Stimulated activated CD4-positive, alpha-beta T cell treated with anti-CD3 and anti-CD28 coated beads, Interleukin-4, amount 100 ng/mL, for 4 hours (primary cell): Measurements from ENCODE around the gene HOXD9.

Source experiments
- DNase-seq, 2 experiments: peaks; one replicate each; pipeline ENCODE4 v3.0.0-alpha.2; 2020

HOXD9 gene

GRCh38 chr2:176157499-176158185, 35.1 kb downstream of the HOXD9 start:
- no peak for DNase-seq

GRCh38 chr2:176158186-176158591, 35.7 kb downstream of the HOXD9 start:
- DNase-seq = no peak

GRCh38 chr2:176158855-176159662, 36.5 kb downstream of the HOXD9 start:
- no peak for DNase-seq

DNA sequence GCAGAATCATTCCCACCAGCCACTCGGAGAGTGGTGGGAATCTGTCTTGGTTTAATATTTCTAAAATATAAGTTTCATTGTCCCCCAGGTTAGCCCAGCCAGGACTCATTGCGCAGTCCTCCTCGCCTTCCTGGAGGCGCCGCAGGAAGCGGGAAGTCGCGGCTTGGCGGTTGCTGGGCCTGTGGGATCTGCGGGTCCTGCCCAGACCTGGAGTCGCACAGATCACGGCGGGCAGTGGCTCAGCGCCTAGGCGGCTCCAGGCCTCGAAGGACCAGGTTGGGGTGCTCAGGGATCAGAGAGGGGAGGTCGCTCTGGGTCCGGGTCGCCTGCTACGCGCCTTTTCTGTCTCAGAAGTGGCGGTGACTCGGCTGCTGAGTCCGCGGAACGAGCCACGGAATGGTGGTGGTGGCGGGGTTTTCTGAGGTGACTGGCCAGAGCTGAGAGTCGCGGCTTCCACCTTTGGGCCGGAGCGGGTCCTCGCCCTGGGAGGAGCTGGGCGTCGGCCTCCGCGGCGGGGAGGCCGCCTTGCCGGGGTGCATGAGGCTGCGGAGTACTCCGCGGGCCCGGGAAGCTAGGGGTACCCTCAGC, 37.2 kb downstream of the HOXD9 start:
- DNase-seq = no peak

GRCh38 chr2:176160251-176160985, 37.9 kb downstream of the HOXD9 start:
- DNase-seq = no peak

DNA sequence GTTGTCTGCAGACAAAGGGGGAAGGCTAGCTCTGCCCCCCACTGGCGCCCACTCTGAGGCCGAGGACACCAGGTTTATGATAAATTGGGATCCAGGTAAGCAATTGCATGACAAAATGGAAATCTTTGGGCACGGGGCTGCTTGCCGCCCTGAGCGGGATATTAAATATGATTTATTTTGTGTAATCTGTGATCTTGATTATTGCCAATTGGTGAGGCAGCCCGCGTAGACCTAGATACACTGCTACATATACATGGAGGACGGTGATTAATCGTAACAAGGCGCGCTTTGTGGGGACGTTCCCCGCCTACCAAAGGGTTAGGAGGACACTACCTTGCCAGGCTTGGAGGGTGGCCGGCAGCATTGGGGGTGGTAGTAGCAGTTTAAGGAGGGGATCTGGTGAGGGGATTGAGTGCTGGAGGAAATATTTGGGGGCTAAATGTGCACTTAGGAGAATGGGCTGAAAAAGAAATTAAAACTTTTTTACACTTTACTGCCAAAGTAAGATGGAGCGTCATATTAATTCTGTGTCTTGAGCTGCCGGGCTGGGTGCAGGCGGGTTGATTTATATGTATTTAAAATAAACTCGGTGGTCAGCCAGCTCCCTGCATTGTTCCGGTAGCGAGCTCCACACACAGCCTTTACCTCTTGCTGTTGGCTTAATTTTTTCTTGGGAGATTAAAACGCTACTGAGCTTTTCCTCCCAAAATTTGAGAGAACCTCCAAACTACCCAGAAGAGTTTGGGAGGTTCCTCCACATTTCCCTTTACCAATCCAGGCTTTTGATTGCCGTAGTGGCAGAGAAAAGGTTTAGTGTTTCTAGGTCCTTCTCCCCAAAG, 38.7 kb downstream of the HOXD9 start:
- no peak for DNase-seq

- DNase-seq = no peak
Measured at GRCh38 chr2:176161825-176162626, 39.5 kb downstream of the HOXD9 start.

DNA sequence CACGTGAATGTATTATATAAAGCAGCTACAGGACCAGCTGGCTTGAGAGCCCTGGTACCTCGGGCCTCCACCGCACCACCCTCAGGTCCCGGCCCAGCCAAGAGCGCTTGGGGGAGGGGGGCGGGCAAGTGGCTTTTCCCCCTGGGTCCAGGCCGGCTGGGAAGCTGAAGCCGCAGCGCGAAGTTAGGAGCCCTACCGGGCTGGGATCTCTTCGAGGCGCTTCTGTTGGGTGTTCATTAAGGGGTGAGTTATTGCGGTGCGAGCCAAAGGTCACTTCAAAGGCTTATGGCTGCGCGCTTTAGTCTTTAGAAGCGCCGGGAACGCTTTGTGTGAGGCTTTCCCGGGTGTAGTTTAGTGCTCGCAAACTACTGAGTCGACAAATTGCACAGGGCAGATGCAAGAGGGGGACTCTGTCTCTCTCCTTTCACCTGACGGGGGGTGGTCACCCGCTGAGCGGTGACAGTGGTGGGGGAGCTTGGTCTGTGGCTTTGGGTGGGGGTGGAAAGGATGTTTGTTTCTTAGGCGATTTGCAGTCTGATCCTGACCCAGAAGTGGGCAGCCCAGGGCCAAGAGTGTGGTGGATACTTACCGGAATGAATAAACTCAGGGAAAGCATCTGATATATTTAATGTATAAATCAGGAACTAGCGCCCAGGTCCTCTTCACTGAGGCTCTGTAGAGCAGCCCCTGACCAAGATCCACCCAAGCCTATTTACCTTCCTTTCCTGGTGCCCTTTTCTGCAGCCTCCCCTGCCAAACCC, 40.6 kb downstream of the HOXD9 start:
- no peak for DNase-seq

GRCh38 chr2:176163672-176164056, 41.1 kb downstream of the HOXD9 start:
- DNase-seq = no peak

- no peak for DNase-seq
Measured at GRCh38 chr2:176164201-176164600, 41.7 kb downstream of the HOXD9 start.

GRCh38 chr2:176164611-176165369, 42.3 kb downstream of the HOXD9 start:
- no peak for DNase-seq

DNA sequence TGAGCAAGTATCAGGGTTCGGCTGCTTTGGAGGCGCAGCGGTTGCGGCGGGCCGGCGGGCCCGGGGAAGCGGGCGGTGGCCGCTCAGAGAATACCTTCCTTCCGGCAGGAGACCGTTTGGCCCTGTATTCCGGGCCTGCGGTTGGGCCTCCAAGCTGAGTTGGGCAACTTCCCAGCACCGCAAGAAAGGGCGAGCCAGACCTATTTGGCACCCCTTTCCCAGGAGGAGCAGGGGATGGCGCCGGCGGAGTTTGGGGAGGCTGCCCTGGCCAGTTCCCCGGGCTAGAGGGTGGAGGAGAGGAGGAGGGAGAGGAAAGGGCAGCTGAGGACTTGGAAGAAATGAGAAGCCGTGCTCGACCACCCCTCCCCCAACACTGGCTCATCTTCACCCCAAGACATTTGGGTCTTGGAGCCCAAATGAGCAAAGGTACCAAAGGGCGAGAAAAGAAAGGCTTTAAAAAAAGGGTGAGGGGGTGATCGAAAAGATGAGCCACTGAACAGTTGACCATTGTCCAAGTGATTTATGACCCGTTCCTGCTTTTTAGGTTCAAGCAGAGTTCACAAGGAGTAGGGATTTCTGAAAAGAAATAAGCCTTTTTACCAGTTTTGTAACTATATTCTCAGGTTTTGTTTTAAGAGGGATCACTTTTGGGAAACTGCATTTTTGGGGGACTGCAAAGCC, 43.0 kb downstream of the HOXD9 start:
- no peak for DNase-seq

- no peak for DNase-seq
Measured at GRCh38 chr2:176166272-176166671, 43.8 kb downstream of the HOXD9 start.

GRCh38 chr2:176167398-176167797, 44.9 kb downstream of the HOXD9 start:
- DNase-seq = no peak

DNA sequence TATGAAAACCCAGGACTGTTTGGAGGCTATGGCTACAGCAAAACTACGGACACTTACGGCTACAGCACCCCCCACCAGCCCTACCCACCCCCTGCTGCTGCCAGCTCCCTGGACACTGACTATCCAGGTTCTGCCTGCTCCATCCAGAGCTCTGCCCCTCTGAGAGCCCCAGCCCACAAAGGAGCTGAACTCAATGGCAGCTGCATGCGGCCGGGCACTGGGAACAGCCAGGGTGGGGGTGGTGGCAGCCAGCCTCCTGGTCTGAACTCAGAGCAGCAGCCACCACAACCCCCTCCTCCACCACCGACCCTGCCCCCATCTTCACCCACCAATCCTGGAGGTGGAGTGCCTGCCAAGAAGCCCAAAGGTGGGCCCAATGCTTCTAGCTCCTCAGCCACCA, 46.7 kb downstream of the HOXD9 start:
- DNase-seq = no peak

- no peak for DNase-seq
Measured at GRCh38 chr2:176169711-176170110, 47.2 kb downstream of the HOXD9 start.

- no peak for DNase-seq
Measured at GRCh38 chr2:176170602-176171305, 48.2 kb downstream of the HOXD9 start.

GRCh38 chr2:176171351-176172006, 49.0 kb downstream of the HOXD9 start:
- DNase-seq = no peak
